ENCODE measurements around the gene COL11A2. TPM values are rescaled to one million over a fixed set of nuclear protein-coding genes. Genes with fewer than 3 reads are reported as not detected.

The COL11A2 gene
- total and polyA plus RNA-seq, 2 of the 13 experiments (the other 11 are each of a cell fraction or from before 2014, with no cell fraction given), result 0.55 TPM

DNA sequence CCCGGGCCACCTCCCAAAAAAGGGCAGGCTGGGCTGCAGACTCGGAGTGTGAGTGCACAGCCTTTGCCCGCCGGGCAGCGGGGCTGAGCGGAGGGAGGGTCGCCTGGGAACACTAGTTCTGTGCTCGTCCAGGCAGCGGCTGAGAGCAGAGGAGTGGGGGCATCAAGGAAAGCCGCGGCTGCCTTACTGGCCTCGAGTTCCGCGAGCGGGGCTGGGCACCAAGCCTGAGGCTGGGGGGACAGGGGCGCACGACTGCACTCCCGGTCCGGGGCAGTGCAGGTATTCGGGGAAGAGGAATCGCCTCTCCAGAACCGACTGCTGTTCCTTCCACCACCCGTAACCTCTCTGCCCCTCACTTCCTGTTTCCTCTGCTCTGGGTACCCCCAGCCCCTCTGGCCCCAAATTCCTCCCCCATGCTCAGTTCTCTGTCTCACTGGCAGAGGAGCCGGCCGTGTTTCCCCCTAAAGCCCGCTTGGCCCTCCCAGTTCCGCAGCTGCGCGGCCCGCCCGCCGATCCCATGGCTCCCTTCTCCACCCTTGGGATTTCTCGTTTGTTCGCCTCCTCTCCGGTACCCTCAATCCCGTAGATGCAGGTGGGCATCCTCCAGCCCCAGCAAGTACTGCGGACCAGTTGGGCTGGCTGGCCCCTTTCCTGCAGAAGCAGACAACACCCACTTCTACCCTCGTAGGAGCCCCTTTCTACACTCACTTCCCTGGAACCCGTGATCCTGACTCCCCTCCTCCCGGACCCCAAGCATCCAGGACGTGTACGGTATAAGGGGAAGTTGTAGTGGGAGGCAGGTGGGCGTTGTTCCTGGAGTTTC, 21.1 kb upstream of the COL11A2 start (continued):
- TF ChIP-seq HNF1B (CRISPR knock-in tag; IDR thresholded peaks at IDR 0.05) (no peak), TP53 (CRISPR knock-in tag; conservative IDR thresholded peaks at IDR 0.05) (no peak), HCFC1 (IDR thresholded peaks at IDR 0.05; ENCODE audit: low read depth, low read length) (no peak), ZNF276 (CRISPR knock-in tag; IDR thresholded peaks at IDR 0.05; ENCODE audit: low read depth) (no peak), ZNF33B (CRISPR knock-in tag; IDR thresholded peaks at IDR 0.05) (no peak), ZSCAN20 (CRISPR knock-in tag; IDR thresholded peaks at IDR 0.05; ENCODE audit: borderline replicate concordance) (no peak), SATB2 (CRISPR knock-in tag; IDR thresholded peaks at IDR 0.05) (no peak), BRF2 (CRISPR knock-in tag; IDR thresholded peaks at IDR 0.05) (no peak), ZIK1 (CRISPR knock-in tag; IDR thresholded peaks at IDR 0.05; ENCODE audit: borderline replicate concordance, low read depth) (no peak), PLRG1 (conservative IDR thresholded peaks at IDR 0.05) (no peak), HDAC6 (IDR thresholded peaks at IDR 0.05; ENCODE audit: low read depth, low read length) (no peak), AGO2 (optimal IDR thresholded peaks at IDR 0.05; ENCODE audit: low read depth, low read length) (peak; percentile 99), ZBTB20 (CRISPR knock-in tag; IDR thresholded peaks at IDR 0.05; ENCODE audit: borderline replicate concordance, low read depth) (no peak), KAT8 (CRISPR knock-in tag; IDR thresholded peaks at IDR 0.05) (no peak), HNRNPLL (IDR thresholded peaks at IDR 0.05; ENCODE audit: low read depth, low read length, poor library complexity, severe bottlenecking) (no peak), ZNF263 (CRISPR knock-in tag; IDR thresholded peaks at IDR 0.05) (peak; percentile 45; the same call in 1 of the 2 replicates), RFXAP (CRISPR knock-in tag; IDR thresholded peaks at IDR 0.05; ENCODE audit: borderline replicate concordance) (peak; percentile 68; the same call in 1 of the 2 replicates), ZNF160 (CRISPR knock-in tag; IDR thresholded peaks at IDR 0.05) (no peak)
- TF ChIP-seq, protein P1, sequence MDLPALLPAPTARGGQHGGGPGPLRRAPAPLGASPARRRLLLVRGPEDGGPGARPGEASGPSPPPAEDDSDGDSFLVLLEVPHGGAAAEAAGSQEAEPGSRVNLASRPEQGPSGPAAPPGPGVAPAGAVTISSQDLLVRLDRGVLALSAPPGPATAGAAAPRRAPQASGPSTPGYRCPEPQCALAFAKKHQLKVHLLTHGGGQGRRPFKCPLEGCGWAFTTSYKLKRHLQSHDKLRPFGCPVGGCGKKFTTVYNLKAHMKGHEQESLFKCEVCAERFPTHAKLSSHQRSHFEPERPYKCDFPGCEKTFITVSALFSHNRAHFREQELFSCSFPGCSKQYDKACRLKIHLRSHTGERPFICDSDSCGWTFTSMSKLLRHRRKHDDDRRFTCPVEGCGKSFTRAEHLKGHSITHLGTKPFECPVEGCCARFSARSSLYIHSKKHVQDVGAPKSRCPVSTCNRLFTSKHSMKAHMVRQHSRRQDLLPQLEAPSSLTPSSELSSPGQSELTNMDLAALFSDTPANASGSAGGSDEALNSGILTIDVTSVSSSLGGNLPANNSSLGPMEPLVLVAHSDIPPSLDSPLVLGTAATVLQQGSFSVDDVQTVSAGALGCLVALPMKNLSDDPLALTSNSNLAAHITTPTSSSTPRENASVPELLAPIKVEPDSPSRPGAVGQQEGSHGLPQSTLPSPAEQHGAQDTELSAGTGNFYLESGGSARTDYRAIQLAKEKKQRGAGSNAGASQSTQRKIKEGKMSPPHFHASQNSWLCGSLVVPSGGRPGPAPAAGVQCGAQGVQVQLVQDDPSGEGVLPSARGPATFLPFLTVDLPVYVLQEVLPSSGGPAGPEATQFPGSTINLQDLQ (CRISPR knock-in tag; IDR thresholded peaks at IDR 0.05), result no peak; the same call in 1 of the 2 replicates
- TF ChIP-seq, protein P2, sequence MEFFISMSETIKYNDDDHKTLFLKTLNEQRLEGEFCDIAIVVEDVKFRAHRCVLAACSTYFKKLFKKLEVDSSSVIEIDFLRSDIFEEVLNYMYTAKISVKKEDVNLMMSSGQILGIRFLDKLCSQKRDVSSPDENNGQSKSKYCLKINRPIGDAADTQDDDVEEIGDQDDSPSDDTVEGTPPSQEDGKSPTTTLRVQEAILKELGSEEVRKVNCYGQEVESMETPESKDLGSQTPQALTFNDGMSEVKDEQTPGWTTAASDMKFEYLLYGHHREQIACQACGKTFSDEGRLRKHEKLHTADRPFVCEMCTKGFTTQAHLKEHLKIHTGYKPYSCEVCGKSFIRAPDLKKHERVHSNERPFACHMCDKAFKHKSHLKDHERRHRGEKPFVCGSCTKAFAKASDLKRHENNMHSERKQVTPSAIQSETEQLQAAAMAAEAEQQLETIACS (CRISPR knock-in tag; IDR thresholded peaks at IDR 0.05), result no peak
